GM12878 (cell line): ENCODE results near the gene ZNF544. TPM values are rescaled to one million over a fixed set of nuclear protein-coding genes. Genes with fewer than 3 reads are reported as not detected.

Experiments used
- ATAC-seq: fragments of 200-7000 bp; cut with Tn5 transposase; 3 replicates; pipeline ENCODE4 v1.9.1; 2020; ENCODE audit warnings: mild to moderate bottlenecking, moderate library complexity
- BruUV-seq: library from RNA; stranded (reverse); fragments of 400-500 nt; replicated peaks from 2 replicates; lab custom pipeline; 2021; lab: Mats Ljungman, UMichigan
- CTCF ChIA-PET: fragments of 300-600 bp; sonication (Branson Sonifier 250); formaldehyde crosslinking; extraction: SDS; loops from one replicate; lab custom pipeline; 2021; ENCODE audit warnings: inconsistent platforms; lab: Yijun Ruan, JAX
- POLR2A ChIA-PET: fragments of 350-600 bp; formaldehyde crosslinking; extraction: SDS; loops from one replicate; lab custom pipeline; 2021; ENCODE audit warnings: inconsistent platforms; lab: Charles Lee
- RAD21 ChIA-PET: fragments of 300-600 bp; sonication (Branson Sonifier 250); formaldehyde crosslinking; loops from one replicate; lab custom pipeline; 2023; ENCODE audit warnings: antibody characterized with exemption; ENCODE audit not compliant: unreplicated experiment; lab: Charles Lee
- SMC1A ChIA-PET: fragments of 300-600 bp; sonication (Branson Sonifier 250); formaldehyde crosslinking; loops from one replicate; lab custom pipeline; 2023; ENCODE audit not compliant: unreplicated experiment, uncharacterized antibody; lab: Charles Lee
- DNase-seq: peaks from one replicate; pipeline ENCODE4 v3.0.0-alpha.2; 2011; ENCODE audit warnings: low read depth, low spot score
- FAIRE-seq: peaks from 3 replicates; lab custom pipeline; 2011; peaks lifted over from hg19 to GRCh38; lab: Jason Lieb, UNC
- H2AFZ ChIP-seq: 2 replicates; pipeline ENCODE4 v1.6.0; 2011; ENCODE audit warnings: low read depth, low read length, control low read depth; ENCODE audit not compliant: control insufficient read depth
- H3K27ac ChIP-seq: 2 replicates; pipeline ENCODE4 v1.5.1; 2011; ENCODE audit warnings: control low read depth; ENCODE audit not compliant: control insufficient read depth, insufficient read depth
- H3K27me3 ChIP-seq, 2 experiments: replicated peaks in 1 of 2; 2 replicates each; pipeline versions ENCODE4 v1.6.0 to v1.6.1; 2011; ENCODE audit warnings: low read length in 1 of 2; ENCODE audit not compliant: control insufficient read depth in 2 of 2, insufficient read depth in 2 of 2
- H3K36me3 ChIP-seq, 2 experiments: 2 replicates each; pipeline ENCODE4 v1.5.1; 2011; ENCODE audit warnings: low read length in 1 of 2; ENCODE audit not compliant: control insufficient read depth in 2 of 2, insufficient read depth in 2 of 2
- H3K4me1 ChIP-seq: 2 replicates; pipeline ENCODE4 v1.6.1; 2011; ENCODE audit warnings: mild to moderate bottlenecking, low read length, moderate library complexity, mixed read lengths; ENCODE audit not compliant: control insufficient read depth, insufficient read depth
- H3K4me2 ChIP-seq: 2 replicates; pipeline ENCODE4 v1.6.0; 2011; ENCODE audit warnings: control low read depth; ENCODE audit not compliant: control insufficient read depth, insufficient read depth
- H3K4me3 ChIP-seq: fragments of 200-600 bp; sonication (generic); 2 replicates; pipeline ENCODE4 v1.5.1; 2016
- H3K79me2 ChIP-seq: 2 replicates; pipeline ENCODE4 v1.6.0; 2011; ENCODE audit warnings: low read length; ENCODE audit not compliant: control insufficient read depth, insufficient read depth
- H3K9ac ChIP-seq: 2 replicates; pipeline ENCODE4 v1.8.0; 2011; ENCODE audit warnings: low read length, control low read depth, mixed read lengths; ENCODE audit not compliant: control insufficient read depth, insufficient read depth
- H3K9me3 ChIP-seq: replicated peaks from 3 replicates; pipeline ENCODE4 v1.5.1; 2011; ENCODE audit warnings: mild to moderate bottlenecking, low read length; ENCODE audit not compliant: control insufficient read depth, insufficient read depth
- H4K20me1 ChIP-seq: 2 replicates; pipeline ENCODE4 v1.6.0; 2011; ENCODE audit not compliant: control insufficient read depth, insufficient read depth
- ASH2L ChIP-seq: fragments of 300-600, 200-600 bp; sonication (generic); IDR thresholded peaks from 2 replicates; pipeline ENCODE4 v1.6.1; 2017; ENCODE audit warnings: low read depth, mild to moderate bottlenecking, borderline replicate concordance
- FOXM1 ChIP-seq: IDR thresholded peaks from 2 replicates; pipeline ENCODE4 v1.6.1; 2012; ENCODE audit warnings: low read depth, mild to moderate bottlenecking, inconsistent platforms, low read length, moderate library complexity
- HDGF ChIP-seq: fragments of 450-650 bp; IDR thresholded peaks from 2 replicates; pipeline ENCODE4 v1.6.1; 2016; ENCODE audit warnings: antibody characterized with exemption
- JUNB ChIP-seq: IDR thresholded peaks from 2 replicates; pipeline ENCODE4 v1.6.1; 2016; ENCODE audit warnings: antibody characterized with exemption, mild to moderate bottlenecking
- JUND ChIP-seq: IDR thresholded peaks from 2 replicates; pipeline ENCODE4 v1.6.1; 2012; ENCODE audit warnings: low read depth, mild to moderate bottlenecking, low read length, improper control_type of control experiment, moderate library complexity
- NR2C1 ChIP-seq: fragments of 450-650 bp; IDR thresholded peaks from 2 replicates; pipeline ENCODE4 v1.6.1; 2017; ENCODE audit warnings: antibody characterized with exemption, mild to moderate bottlenecking, moderate library complexity
- PML ChIP-seq: IDR thresholded peaks from 2 replicates; pipeline ENCODE4 v1.6.1; 2012; ENCODE audit warnings: low read length, inconsistent platforms
- POLR2A ChIP-seq: IDR thresholded peaks from 2 replicates; pipeline ENCODE4 v1.6.1; 2011; ENCODE audit warnings: low read depth, mild to moderate bottlenecking, low read length
- SMAD5 ChIP-seq: IDR thresholded peaks from 2 replicates; pipeline ENCODE4 v1.6.1; 2016; ENCODE audit warnings: antibody characterized with exemption, low read depth
- SREBF1 ChIP-seq: IDR thresholded peaks from 2 replicates; pipeline ENCODE4 v1.6.1; 2012; ENCODE audit warnings: mild to moderate bottlenecking, low read length
- SREBF2 ChIP-seq: IDR thresholded peaks from 2 replicates; pipeline ENCODE4 v1.6.1; 2012; ENCODE audit warnings: mild to moderate bottlenecking, low read length
- STAT3 ChIP-seq: IDR thresholded peaks from 2 replicates; pipeline ENCODE4 v1.6.1; 2011; ENCODE audit warnings: low read depth, low read length, improper control_type of control experiment
- TCF3 ChIP-seq: IDR thresholded peaks from 2 replicates; pipeline ENCODE4 v1.6.1; 2012; ENCODE audit warnings: low read depth, mild to moderate bottlenecking, low read length, borderline replicate concordance; ENCODE audit not compliant: insufficient read depth
- USF2 ChIP-seq: IDR thresholded peaks from 2 replicates; pipeline ENCODE4 v1.6.1; 2011; ENCODE audit warnings: low read depth, low read length, improper control_type of control experiment, borderline replicate concordance
- YBX1 ChIP-seq: fragments of 450-650 bp; IDR thresholded peaks from 2 replicates; pipeline ENCODE4 v1.6.1; 2016; ENCODE audit warnings: antibody characterized with exemption
- ZBED1 ChIP-seq: IDR thresholded peaks from 2 replicates; pipeline ENCODE4 v1.6.1; 2016; ENCODE audit warnings: borderline replicate concordance
- ZNF217 ChIP-seq: fragments of 450-650 bp; IDR thresholded peaks from 2 replicates; pipeline ENCODE4 v1.6.1; 2017; ENCODE audit warnings: antibody characterized with exemption, mild to moderate bottlenecking
- WGBS: methylation state at CpG from one replicate; pipeline ENCODE4 v1.1.6; 2016; ENCODE audit warnings: low lambda C conversion rate; ENCODE audit not compliant: insufficient replicate concordance, insufficient coverage; ENCODE audit errors: missing lambda C conversion rate; 5-methylcytosine and 5-hydroxymethylcytosine counted together
- in situ Hi-C: fragments of 300-500 bp; cut with MboI; formaldehyde crosslinking; loops from 9 replicates; pipeline ENCODE4 v1.14.3; 2018; ENCODE audit warnings: mixed read lengths
- intact Hi-C: fragments of 100-400 bp; cut with micrococcal nuclease; formaldehyde crosslinking; loops from one replicate; pipeline ENCODE4 v1.14.2; 2022; ENCODE audit not compliant: unreplicated experiment
- polyA plus RNA-seq, 11 experiments: library from polyadenylated mRNA; depleted of rRNA in 4 of 11; unstranded in 6 of 11; stranded (reverse) in 5 of 11; fragments of >200 nt; fragmentation: Nextera tagmentation in 4 of 11; fragmentation: Illumina TruSeq in 1 of 11; extraction: Ambion mirVana in 4 of 11; extraction: Trizol in 1 of 11; gene quantifications; 1 replicate in 1 of 11; 2 replicates in 10 of 11; pipeline versions ENCODE4 v1.2.1 to v1.2.3, GENCODE V29; 2011 to 2016; ENCODE audit warnings: inconsistent platforms in 2 of 11, missing spikeins in 2 of 11, low read depth in 1 of 11
- total RNA-seq, 4 experiments: library from RNA; depleted of rRNA in 3 of 4; stranded (reverse); fragments of >200 nt in 3 of 4; fragmentation: Illumina TruSeq in 1 of 4; extraction: Trizol in 1 of 4; gene quantifications; 2 replicates each; pipeline versions ENCODE4 v1.2.1 to v1.2.3, GENCODE V29; 2013 to 2021

The ZNF544 gene
- total and polyA plus RNA-seq, 10 of the 15 experiments (the other 5 are each of a cell fraction or from before 2014, with no cell fraction given), result 27.3 to 70.1 (median 42.6) TPM

GRCh38 chr19:58203814-58204475, 24.8 kb upstream of the ZNF544 start:
- H3K4me1 ChIP-seq, result no peaks in the 10 kb centered on the region
- intact Hi-C loops, result no loop called here
- H3K27ac ChIP-seq, result no peak overlapping the region
- TF ChIP-seq ASH2L, result no peak
- TF ChIP-seq SMAD5, result no peak
- no peak for TF ChIP-seq ZBED1
- no peak for TF ChIP-seq SREBF2
- no peak for TF ChIP-seq PML
- TF ChIP-seq ZNF217, result no peak
- no peak for TF ChIP-seq SREBF1
- TF ChIP-seq TCF3, result no peak
- no peak for TF ChIP-seq JUNB
- TF ChIP-seq POLR2A, result no peak
- no peak for TF ChIP-seq USF2
- TF ChIP-seq HDGF, result no peak
- no peak for TF ChIP-seq JUND
- no peak for TF ChIP-seq NR2C1
- TF ChIP-seq FOXM1, result no peak
- TF ChIP-seq YBX1, result no peak
- no peak for TF ChIP-seq STAT3
- H3K9ac ChIP-seq, result no peak overlapping the region
- 98% methylated on average over 49 of the region's 49 CpGs for WGBS
- ATAC-seq, result no peak
- H3K4me3 ChIP-seq, result no peak overlapping the region
- CTCF ChIA-PET, result no interaction called here
- no peak overlapping the region for H3K4me2 ChIP-seq
- SMC1A ChIA-PET, result no interaction called here
- no peak for DNase-seq
- H3K36me3 ChIP-seq, result peaks cover 11 to 16% of the 10 kb centered on the region in 2 experiments
- RAD21 ChIA-PET, result no interaction called here
- in situ Hi-C loops, result no loop called here
- no TSS peak for BruUV-seq
- H3K27me3 ChIP-seq, result no peaks in the 10 kb centered on the region
- no peak overlapping the region for H2AFZ ChIP-seq
- H3K79me2 ChIP-seq, result no peaks in the 10 kb centered on the region
- no peak for FAIRE-seq
- H4K20me1 ChIP-seq, result no peaks in the 10 kb centered on the region
- POLR2A ChIA-PET, result no interaction called here
- peaks cover 63% of the 10 kb centered on the region for H3K9me3 ChIP-seq
